Activated naive CD4-positive, alpha-beta T cell treated with anti-CD3 and anti-CD28 coated beads, Interleukin-2, amount 50 U/mL, for 72 hours (primary cell): ENCODE measurements around the gene IL17RD. TPM values are rescaled to one million over a fixed set of nuclear protein-coding genes. Genes with fewer than 3 reads are reported as not detected.

Experiments
- ATAC-seq, 2 donors: fragments of 150-1000 bp; cut with Tn5 transposase; 2 replicates each; pipeline ENCODE4 v1.10.0; 2021; ENCODE audit warnings: mild to moderate bottlenecking in 2 of 2, moderate library complexity in 2 of 2
- DNase-seq, 2 donors: peaks; one replicate each; pipeline ENCODE4 v3.0.0; 2021 to 2022; ENCODE audit warnings: low spot score in 2 of 2
- H3K27ac Mint-ChIP-seq, 2 donors: one replicate each; pipeline ENCODE4 v1.8.0; 2022; ENCODE audit warnings: mild to moderate bottlenecking in 2 of 2, mixed read lengths in 2 of 2
- H3K36me3 Mint-ChIP-seq, 2 donors: one replicate each; pipeline ENCODE4 v1.8.0; 2022; ENCODE audit warnings: mixed read lengths in 2 of 2
- H3K9me3 Mint-ChIP-seq, 2 donors: one replicate each; pipeline ENCODE4 v1.8.0; 2022; ENCODE audit warnings: mixed read lengths in 2 of 2
- total RNA-seq, 2 donors: library from RNA; stranded (reverse); gene quantifications; one replicate each; pipeline ENCODE4 v1.2.3, GENCODE V29; 2022

IL17RD gene
- total RNA-seq, 2 donors from 2014 or later, result 0.04 TPM; not detected in 1

DNA sequence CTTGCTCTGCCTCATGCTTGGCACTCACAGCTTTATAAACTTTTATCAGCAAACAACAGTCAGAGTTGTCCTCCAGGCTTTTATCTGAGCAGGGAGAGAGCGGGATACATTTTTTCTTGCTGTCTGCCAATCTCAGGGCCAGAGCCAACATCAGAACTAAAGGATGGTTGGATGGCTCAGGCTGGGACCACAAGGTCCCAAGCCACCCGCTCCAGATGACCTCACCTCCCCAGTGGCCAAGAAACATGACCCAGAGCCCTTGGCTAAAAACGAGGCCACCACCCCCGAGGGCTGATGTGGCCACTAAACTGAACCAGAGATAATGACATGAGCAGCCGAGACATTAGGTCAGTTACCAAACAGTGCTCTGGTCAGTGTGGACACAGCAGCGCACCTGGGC, 123.5 kb downstream of the IL17RD start:
- DNase-seq (no peak), ATAC-seq (no peak)
- H3K36me3 Mint-ChIP-seq, result no peaks in the 10 kb centered on the region
- H3K9me3 Mint-ChIP-seq, result no peaks in the 10 kb centered on the region
- no peak overlapping the region for H3K27ac Mint-ChIP-seq

Other genes with a start within 250 kb of the IL17RD start
- gene SPATA12, start 104.7 kb downstream of the IL17RD start, total RNA-seq, result not detected
- gene HESX1, start 34.6 kb upstream of the IL17RD start, total RNA-seq, result 1 to 10 TPM; 1.3 to 1.5 TPM
- 10 to 100 TPM; 28.0 to 38.4 TPM for gene APPL1, start 62.4 kb upstream of the IL17RD start, total RNA-seq
- gene ASB14, start 127.3 kb upstream of the IL17RD start, total RNA-seq, result not detected